Measurements from ENCODE around the gene ETFA.

- TF ChIP-seq ESRRG (CRISPR knock-in tag; IDR thresholded peaks at IDR 0.05) (no peak), TCF4 (CRISPR knock-in tag; IDR thresholded peaks at IDR 0.05; ENCODE audit: borderline replicate concordance) (no peak), PATZ1 (CRISPR knock-in tag; IDR thresholded peaks at IDR 0.05; ENCODE audit: borderline replicate concordance) (no peak)
Measured at GRCh38 chr15:76187163-76187562, 124.1 kb downstream of the ETFA start.
